Neural cell (in vitro differentiated cells): Measurements from ENCODE around the gene SNRPD2. TPM values are rescaled to one million over a fixed set of nuclear protein-coding genes. Genes with fewer than 3 reads are reported as not detected.

Source experiments
- H2AFZ ChIP-seq: fragments of 200-600, 300-800 bp; sonication (generic), shearing (Covaris generic); 2 replicates; pipeline ENCODE4 v1.6.0; 2014; ENCODE audit warnings: low read depth, mild to moderate bottlenecking, antibody characterized with exemption, low read length, moderate library complexity
- H3F3A ChIP-seq: fragments of 200-600 bp; shearing (Covaris generic); 2 replicates; pipeline ENCODE4 v1.6.1; 2016; ENCODE audit warnings: mild to moderate bottlenecking, moderate library complexity, mixed read lengths, antibody characterized with exemption, low read length; ENCODE audit not compliant: insufficient read depth, poor library complexity, severe bottlenecking
- H3K27ac ChIP-seq: fragments of 200-600, 300-800 bp; sonication (generic), shearing (Covaris generic); 2 replicates; pipeline ENCODE4 v1.5.1; 2014; ENCODE audit warnings: mild to moderate bottlenecking, low read length, moderate library complexity
- H3K27me3 ChIP-seq: fragments of 300-800, 200-600 bp; sonication (generic), shearing (Covaris generic); 2 replicates; pipeline ENCODE4 v1.6.0; 2014; ENCODE audit warnings: mild to moderate bottlenecking, low read depth, low read length, moderate library complexity; ENCODE audit not compliant: insufficient read depth
- H3K36me3 ChIP-seq: fragments of 300-800, 200-600 bp; sonication (generic), shearing (Covaris generic); 2 replicates; pipeline ENCODE4 v1.5.1; 2014; ENCODE audit warnings: mild to moderate bottlenecking, antibody characterized with exemption, low read length, moderate library complexity; ENCODE audit not compliant: insufficient read depth
- H3K4me2 ChIP-seq: fragments of 300-800, 200-600 bp; sonication (generic), shearing (Covaris generic); 2 replicates; pipeline ENCODE4 v1.6.0; 2014; ENCODE audit warnings: mild to moderate bottlenecking, low read length
- H3K4me3 ChIP-seq: fragments of 300-800, 200-600 bp; sonication (generic), shearing (Covaris generic); 2 replicates; pipeline ENCODE4 v1.5.1; 2014; ENCODE audit warnings: mild to moderate bottlenecking, low read length, moderate library complexity
- H3K79me2 ChIP-seq: fragments of 200-600 bp; shearing (Covaris generic); replicated peaks from 2 replicates; pipeline ENCODE4 v1.6.0; 2014; ENCODE audit warnings: mild to moderate bottlenecking, low read length, moderate library complexity; ENCODE audit not compliant: insufficient read depth
- H3K9ac ChIP-seq: fragments of 300-800, 200-600 bp; sonication (generic), shearing (Covaris generic); 2 replicates; pipeline ENCODE4 v1.6.1; 2016; ENCODE audit warnings: mild to moderate bottlenecking, low read length, mixed read lengths
- H3K9me2 ChIP-seq: fragments of 200-600 bp; shearing (Covaris generic); 2 replicates; pipeline ENCODE4 v1.6.1; 2016; ENCODE audit warnings: mild to moderate bottlenecking, low read length, mixed read lengths; ENCODE audit not compliant: insufficient read depth
- H3K9me3 ChIP-seq: fragments of 200-600, 300-800 bp; sonication (generic), shearing (Covaris generic); 2 replicates; pipeline ENCODE4 v1.6.1; 2016; ENCODE audit warnings: mild to moderate bottlenecking, mixed run types, low read length, moderate library complexity, mixed read lengths
- H4K20me1 ChIP-seq: fragments of 200-600 bp; shearing (Covaris generic); 2 replicates; pipeline ENCODE4 v1.6.1; 2016; ENCODE audit warnings: mild to moderate bottlenecking, mixed run types; ENCODE audit not compliant: insufficient read depth
- CTCF ChIP-seq: fragments of 450-650 bp; IDR thresholded peaks from 2 replicates; pipeline ENCODE4 v1.5.1; 2014; ENCODE audit warnings: antibody characterized with exemption, mild to moderate bottlenecking, moderate library complexity; ENCODE audit not compliant: poor library complexity, severe bottlenecking
- EP300 ChIP-seq: fragments of 450-650 bp; conservative IDR thresholded peaks from 2 replicates; pipeline ENCODE4 v1.6.1; 2014; ENCODE audit warnings: antibody characterized with exemption, mild to moderate bottlenecking, moderate library complexity; ENCODE audit not compliant: poor library complexity, severe bottlenecking
- EZH2 ChIP-seq: fragments of 200-600, 300-800 bp; shearing (Covaris generic), sonication (generic); IDR thresholded peaks from 2 replicates; pipeline ENCODE4 v1.6.1; 2014; ENCODE audit warnings: antibody characterized with exemption, low read length, borderline replicate concordance, mild to moderate bottlenecking; ENCODE audit not compliant: insufficient read depth, poor library complexity, severe bottlenecking
- MXI1 ChIP-seq: fragments of 450-650 bp; conservative IDR thresholded peaks from 2 replicates; pipeline ENCODE4 v1.6.1; 2014; ENCODE audit warnings: antibody characterized with exemption, mild to moderate bottlenecking; ENCODE audit not compliant: poor library complexity, severe bottlenecking
- POLR2AphosphoS5 ChIP-seq: IDR thresholded peaks from 2 replicates; pipeline ENCODE4 v1.6.1; 2012
- RAD21 ChIP-seq: fragments of 450-650 bp; conservative IDR thresholded peaks from 2 replicates; pipeline ENCODE4 v1.6.1; 2014; ENCODE audit warnings: antibody characterized with exemption, mild to moderate bottlenecking, moderate library complexity
- REST ChIP-seq: IDR thresholded peaks from 2 replicates; pipeline ENCODE4 v1.6.1; 2012; ENCODE audit warnings: borderline replicate concordance
- SMC3 ChIP-seq: fragments of 450-650 bp; conservative IDR thresholded peaks from 2 replicates; pipeline ENCODE4 v1.6.1; 2014; ENCODE audit warnings: antibody characterized with exemption, mild to moderate bottlenecking, moderate library complexity; ENCODE audit not compliant: poor library complexity
- TAF1 ChIP-seq: IDR thresholded peaks from 2 replicates; pipeline ENCODE4 v1.6.1; 2012; ENCODE audit warnings: low read depth
- polyA plus RNA-seq: library from polyadenylated mRNA; depleted of rRNA; stranded (reverse); fragments of >200 nt; gene quantifications from 2 replicates; pipeline ENCODE4 v1.2.3, GENCODE V29; 2014

SNRPD2 gene
- polyA plus RNA-seq, 1 donor from 2014 or later: 372 TPM

DNA sequence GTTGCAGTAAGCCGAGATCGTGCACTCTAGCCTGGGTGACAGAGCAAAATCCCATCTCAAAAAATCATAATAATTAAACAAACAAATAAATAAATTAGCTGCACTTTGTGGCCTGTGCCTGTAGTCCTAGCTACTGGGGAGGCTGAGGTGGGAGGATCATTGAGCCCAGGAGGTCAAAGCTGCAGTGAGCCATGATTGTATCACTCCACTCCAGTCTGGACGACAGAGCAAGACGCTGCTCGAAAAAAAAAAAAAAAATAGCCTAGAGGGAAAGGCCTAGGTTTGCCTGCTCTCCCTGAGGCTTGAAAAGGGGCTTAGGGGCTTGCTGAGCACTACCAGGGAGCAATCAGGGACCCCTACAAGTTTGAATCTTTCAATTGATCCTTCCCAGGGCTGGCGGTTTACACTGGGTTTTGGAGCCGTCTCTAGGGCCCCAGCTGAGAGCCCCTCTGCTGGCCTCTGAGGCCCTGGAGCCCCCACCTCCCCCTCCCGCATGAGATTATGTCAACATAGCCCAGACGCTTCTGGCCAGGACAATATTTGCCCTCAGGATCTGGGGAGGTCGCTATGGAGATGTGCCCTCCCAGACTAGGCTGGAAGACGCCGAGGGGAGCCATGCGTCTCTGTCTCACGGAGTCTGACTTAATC is 34.1 kb downstream of the SNRPD2 start:
- Histone ChIP-seq H4K20me1 (no peaks in the 10 kb centered on the region), H3K9me2 (no peaks in the 10 kb centered on the region), H3K9ac (no peak overlapping the region), H3K79me2 (no peaks in the 10 kb centered on the region), H3K36me3 (no peaks in the 10 kb centered on the region), H3K4me2 (no peak overlapping the region), H3K27ac (no peak overlapping the region), H3K27me3 (no peaks in the 10 kb centered on the region), H3F3A (no peaks in the 10 kb centered on the region), H3K9me3 (no peaks in the 10 kb centered on the region), H3K4me3 (no peak overlapping the region), H2AFZ (no peak overlapping the region)
- TF ChIP-seq POLR2AphosphoS5 (no peak), TAF1 (no peak), SMC3 (no peak), REST (no peak), EZH2 (no peak), RAD21 (no peak), MXI1 (no peak), CTCF (no peak), EP300 (no peak)

- Histone ChIP-seq H3K36me3 (no peaks in the 10 kb centered on the region), H3K9me3 (no peaks in the 10 kb centered on the region), H3K9ac (no peak overlapping the region), H4K20me1 (no peaks in the 10 kb centered on the region), H3K4me2 (no peak overlapping the region), H3K4me3 (no peak overlapping the region), H3K9me2 (no peaks in the 10 kb centered on the region), H3F3A (no peaks in the 10 kb centered on the region), H2AFZ (no peak overlapping the region), H3K27ac (no peak overlapping the region), H3K79me2 (no peaks in the 10 kb centered on the region), H3K27me3 (no peaks in the 10 kb centered on the region)
- TF ChIP-seq TAF1: no peak
These were observed 36.7 kb downstream of the SNRPD2 start for GRCh38 chr19:45655073-45655472.

DNA sequence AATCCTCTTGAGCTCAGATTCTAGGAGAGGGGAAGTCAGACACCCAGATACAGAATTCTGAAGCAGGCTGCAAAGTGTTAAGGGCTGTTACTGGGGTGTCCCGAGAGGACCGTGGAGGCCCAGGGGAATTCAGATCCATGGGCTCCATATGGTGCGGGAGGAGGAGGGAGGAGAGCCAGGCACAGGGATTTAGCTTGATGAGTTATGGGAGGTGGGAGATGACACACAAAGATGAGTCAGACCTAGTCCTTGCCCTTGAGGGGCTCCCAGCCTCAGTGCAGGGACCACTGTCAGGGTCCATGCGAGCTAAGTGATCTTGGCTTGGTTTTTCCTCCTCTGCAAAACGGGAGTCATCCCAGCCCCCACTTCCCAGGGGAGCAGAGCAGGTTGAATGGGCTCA is 38.1 kb downstream of the SNRPD2 start:
- no peak for TF ChIP-seq MXI1
- no peaks in the 10 kb centered on the region for H3F3A ChIP-seq
- H3K36me3 ChIP-seq: no peaks in the 10 kb centered on the region
- H3K79me2 ChIP-seq: no peaks in the 10 kb centered on the region
- no peak overlapping the region for H3K4me3 ChIP-seq
- H4K20me1 ChIP-seq: no peaks in the 10 kb centered on the region
- H3K4me2 ChIP-seq: no peak overlapping the region
- H3K9me2 ChIP-seq: no peaks in the 10 kb centered on the region
- H3K9ac ChIP-seq: no peak overlapping the region
- H3K27ac ChIP-seq: no peak overlapping the region
- no peak overlapping the region for H2AFZ ChIP-seq
- H3K27me3 ChIP-seq: no peaks in the 10 kb centered on the region
- H3K9me3 ChIP-seq: no peaks in the 10 kb centered on the region
